Measurements from ENCODE around the gene LCAT. TPM values are rescaled to one million over a fixed set of nuclear protein-coding genes. Genes with fewer than 3 reads are reported as not detected.
A peak's percentile ranks its signal among the peaks of the same experiment; 100 is the strongest.

The LCAT gene
- total RNA-seq, 4 donors from 2014 or later, result 10.8 to 25.8 (median 15.9) TPM

DNA sequence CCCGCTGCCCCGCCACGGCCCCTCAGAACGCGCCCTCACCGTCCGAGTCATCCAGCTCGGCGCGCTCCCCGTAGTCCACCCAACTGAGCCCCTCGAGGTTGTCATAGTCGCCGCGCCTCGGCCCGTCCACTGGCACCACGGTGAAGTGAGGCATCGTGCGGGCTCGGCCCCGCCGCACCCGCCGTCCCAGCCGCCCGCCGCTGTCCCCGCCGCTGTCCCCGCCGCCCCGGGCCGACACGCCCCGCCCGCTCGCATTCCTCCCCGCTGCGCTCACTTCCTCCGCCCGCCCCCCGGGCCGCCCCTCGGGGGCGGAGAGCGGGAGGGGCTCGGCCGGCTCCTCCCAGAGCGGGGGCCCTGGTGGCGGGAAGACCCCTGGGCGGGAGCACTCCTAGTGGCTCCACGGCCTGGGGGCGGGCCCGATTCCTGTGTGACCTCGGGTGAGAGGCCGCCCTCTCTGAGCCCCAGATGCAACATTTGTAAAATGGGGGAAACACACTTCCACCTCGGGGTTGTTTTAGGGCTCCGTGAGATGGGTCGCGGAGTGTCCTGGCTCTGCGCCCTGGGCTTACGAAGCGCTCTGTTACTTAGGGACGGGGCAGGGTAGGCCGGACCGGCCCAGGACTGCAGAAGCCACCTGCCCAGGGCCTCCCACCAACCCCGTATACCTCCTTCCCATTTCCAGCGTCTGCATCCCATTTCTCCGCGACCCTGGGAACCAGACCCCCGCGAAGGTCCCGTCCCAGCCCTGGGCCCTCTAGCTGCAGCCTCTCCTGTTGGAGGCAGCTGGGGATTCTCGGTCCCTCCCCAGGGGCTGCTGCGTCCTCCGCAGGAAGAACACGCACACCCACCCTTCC lies 24.7 kb upstream of the LCAT start, which contains the start of gene SLC12A4:
Gene SLC12A4 (minus strand): TSS at position 238 of the 854 bp plus-strand sequence. CDS start 84 bp downstream, at position 154.
- WGBS, 2 donors (ENCODE audit: low coverage in 1 of 2), result 10% methylated on average over 2 of the region's 78 CpGs; no CpG with 5 or more reads in 1 of the 2 donors
- H3K27ac ChIP-seq, result peak within 1 kb of the TSS; percentile 87 to 100 (median 99)
- peak; percentile 88 for ATAC-seq
- peaks cover 0 to 47% (median 34%) of the 10 kb centered on the region in 3 donors for H3K4me1 ChIP-seq
- no peaks in the 10 kb centered on the region for H3K27me3 ChIP-seq
- H3K36me3 ChIP-seq, result no peaks in the 10 kb centered on the region
- H3K9me3 ChIP-seq, result no peaks in the 10 kb centered on the region
- peak within 1 kb of the TSS; percentile 65 to 99 for H3K4me3 ChIP-seq
- TF ChIP-seq POLR2AphosphoS5 (IDR thresholded peaks at IDR 0.05) (peak; percentile 85), POLR2A (IDR thresholded peaks at IDR 0.05) (peak; percentile 95 to 97), EP300 (IDR thresholded peaks at IDR 0.05) (no peak)
- TF ChIP-seq, protein P1, sequence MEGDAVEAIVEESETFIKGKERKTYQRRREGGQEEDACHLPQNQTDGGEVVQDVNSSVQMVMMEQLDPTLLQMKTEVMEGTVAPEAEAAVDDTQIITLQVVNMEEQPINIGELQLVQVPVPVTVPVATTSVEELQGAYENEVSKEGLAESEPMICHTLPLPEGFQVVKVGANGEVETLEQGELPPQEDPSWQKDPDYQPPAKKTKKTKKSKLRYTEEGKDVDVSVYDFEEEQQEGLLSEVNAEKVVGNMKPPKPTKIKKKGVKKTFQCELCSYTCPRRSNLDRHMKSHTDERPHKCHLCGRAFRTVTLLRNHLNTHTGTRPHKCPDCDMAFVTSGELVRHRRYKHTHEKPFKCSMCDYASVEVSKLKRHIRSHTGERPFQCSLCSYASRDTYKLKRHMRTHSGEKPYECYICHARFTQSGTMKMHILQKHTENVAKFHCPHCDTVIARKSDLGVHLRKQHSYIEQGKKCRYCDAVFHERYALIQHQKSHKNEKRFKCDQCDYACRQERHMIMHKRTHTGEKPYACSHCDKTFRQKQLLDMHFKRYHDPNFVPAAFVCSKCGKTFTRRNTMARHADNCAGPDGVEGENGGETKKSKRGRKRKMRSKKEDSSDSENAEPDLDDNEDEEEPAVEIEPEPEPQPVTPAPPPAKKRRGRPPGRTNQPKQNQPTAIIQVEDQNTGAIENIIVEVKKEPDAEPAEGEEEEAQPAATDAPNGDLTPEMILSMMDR (IDR thresholded peaks at IDR 0.05), result peak in 1 of 4 experiments; percentile 1

DNA sequence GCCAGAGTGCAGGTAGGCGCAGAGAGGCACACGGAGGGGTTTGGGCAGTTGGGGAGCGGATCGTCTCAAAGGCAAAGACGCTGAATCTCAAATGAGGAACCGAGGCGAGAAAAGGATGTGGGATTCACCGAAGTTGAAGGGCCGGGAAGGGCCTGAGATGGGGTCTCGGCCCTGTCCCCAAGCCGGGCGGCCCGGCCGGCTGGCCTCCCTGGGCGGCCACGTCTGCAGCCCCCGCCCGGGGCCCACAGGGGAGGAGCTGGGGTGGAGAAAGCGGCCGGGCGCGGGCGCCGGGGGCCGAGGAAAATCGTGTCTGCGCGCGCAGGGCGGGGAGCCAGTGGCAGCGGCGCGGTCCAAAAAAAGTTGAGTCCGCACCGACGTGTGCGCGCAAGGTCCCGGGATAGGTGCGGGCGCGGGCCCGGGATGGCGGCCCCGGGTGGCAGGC lies 24.1 kb upstream of the LCAT start:
- H3K4me1 ChIP-seq, result peaks cover 0 to 53% (median 40%) of the 10 kb centered on the region in 3 donors

DNA sequence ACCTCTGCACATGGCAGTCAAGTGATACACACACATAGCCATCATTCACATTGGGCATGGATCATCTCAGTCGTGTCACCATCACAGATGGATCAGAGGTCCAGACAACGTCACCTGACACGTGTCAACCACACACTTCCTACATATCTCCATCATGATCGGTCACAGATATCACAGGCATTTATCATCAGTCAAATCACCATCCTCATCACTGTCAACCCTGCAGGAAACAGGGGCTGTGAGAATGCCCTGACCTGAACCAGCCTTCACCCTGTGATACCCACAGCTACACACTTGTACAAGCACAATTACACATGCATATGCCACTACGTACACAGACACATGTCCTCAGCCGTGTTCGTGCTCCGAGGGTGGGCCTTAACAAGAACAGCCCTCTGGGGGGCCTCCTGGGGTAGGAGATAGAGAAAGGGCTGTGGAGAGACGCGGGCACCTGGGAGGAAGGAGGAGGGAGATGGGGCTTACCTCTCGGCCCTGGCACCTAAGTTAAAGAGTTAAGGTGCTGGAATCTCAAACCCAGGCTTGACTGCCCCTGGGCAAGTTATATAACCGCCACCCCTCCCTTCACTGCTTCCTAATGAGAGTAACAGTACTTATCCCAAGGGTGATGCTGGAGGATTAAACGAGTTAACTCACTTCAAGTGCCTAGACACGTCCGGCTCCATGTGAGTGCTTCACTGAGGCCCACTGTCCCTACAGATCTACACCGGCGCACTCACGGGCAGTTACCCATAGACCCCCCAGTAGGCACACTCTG lies 23.4 kb upstream of the LCAT start:
- ATAC-seq, result no peak
- Histone ChIP-seq H3K9me3 (no peaks in the 10 kb centered on the region), H3K36me3 (peaks cover 0 to 12% of the 10 kb centered on the region in 2 donors), H3K27ac (peak overlapping the region; percentile 87 to 100 (median 99)), H3K4me1 (peaks cover 0 to 60% (median 42%) of the 10 kb centered on the region in 3 donors), H3K4me3 (peak overlapping the region; percentile 65 to 99), H3K27me3 (no peaks in the 10 kb centered on the region)
- 3 to 6% methylated on average over 9 to 13 of the region's 18 CpGs for WGBS, 2 donors (ENCODE audit: low coverage in 1 of 2)
- TF ChIP-seq, protein P1 (IDR thresholded peaks at IDR 0.05), result no peak
- no peak for TF ChIP-seq POLR2AphosphoS5 (IDR thresholded peaks at IDR 0.05)
- no peak for TF ChIP-seq EP300 (IDR thresholded peaks at IDR 0.05)
- TF ChIP-seq POLR2A (IDR thresholded peaks at IDR 0.05), result no peak

More for the DNA sequence above, 24.1 kb upstream of the LCAT start:
- Histone ChIP-seq H3K27ac (peak overlapping the region; percentile 87 to 100 (median 99)), H3K36me3 (peaks cover 0 to 6% of the 10 kb centered on the region in 2 donors), H3K27me3 (no peaks in the 10 kb centered on the region), H3K4me3 (peak overlapping the region; percentile 65 to 99), H3K9me3 (no peaks in the 10 kb centered on the region)
- no peak for TF ChIP-seq POLR2AphosphoS5 (IDR thresholded peaks at IDR 0.05)
- no peak for TF ChIP-seq EP300 (IDR thresholded peaks at IDR 0.05)
- TF ChIP-seq POLR2A (IDR thresholded peaks at IDR 0.05), result no peak
- TF ChIP-seq, protein P1 (IDR thresholded peaks at IDR 0.05), result no peak
- WGBS, 2 donors (ENCODE audit: low coverage in 1 of 2), result 0% methylated on average over 15 to 18 of the region's 45 CpGs
- peak; percentile 50 for ATAC-seq

DNA sequence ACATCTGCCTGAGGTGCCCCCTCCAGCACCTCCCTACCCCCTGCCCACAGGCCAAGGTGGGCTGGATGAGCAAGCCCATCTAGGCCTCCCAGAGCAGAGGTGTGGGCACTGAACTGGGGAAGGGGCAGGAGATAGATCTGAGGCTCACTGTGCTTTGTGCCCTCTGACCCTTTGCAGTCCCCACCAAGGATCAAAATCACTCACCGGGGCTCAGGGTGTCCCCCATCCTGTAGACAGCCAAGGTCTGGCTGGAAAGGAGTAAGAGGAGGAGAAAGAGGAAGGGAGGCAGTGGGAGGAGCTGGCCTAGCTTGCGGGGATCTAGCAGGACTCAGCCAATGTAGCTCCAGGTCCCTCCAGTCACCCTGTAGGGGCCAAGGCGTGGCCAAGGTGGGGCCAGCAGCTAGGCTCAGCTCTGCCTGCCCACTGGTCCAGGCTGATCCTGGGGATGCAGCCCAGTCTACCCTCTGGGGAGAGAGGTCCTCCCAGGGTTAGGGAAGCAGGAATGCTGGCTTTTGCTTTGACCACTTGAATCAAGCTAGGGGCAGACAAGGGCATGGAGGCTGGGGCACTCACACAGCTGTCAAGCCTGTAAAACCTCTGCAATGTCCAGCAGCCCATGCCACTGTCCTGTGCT lies 22.7 kb upstream of the LCAT start:
- Histone ChIP-seq H3K4me1 (peaks cover 0 to 67% (median 44%) of the 10 kb centered on the region in 3 donors), H3K27me3 (no peaks in the 10 kb centered on the region), H3K4me3 (peak overlapping the region; percentile 65 to 99), H3K36me3 (peaks cover 0 to 19% of the 10 kb centered on the region in 2 donors), H3K9me3 (no peaks in the 10 kb centered on the region), H3K27ac (peak overlapping the region; percentile 87 to 100 (median 99))
- ATAC-seq, result no peak
- WGBS, 2 donors (ENCODE audit: low coverage in 1 of 2), result 0% methylated on average over 1 of the region's 3 CpGs; no CpG with 5 or more reads in 1 of the 2 donors
- no peak for TF ChIP-seq EP300 (IDR thresholded peaks at IDR 0.05)

Data from gastroesophageal sphincter (tissue), 4 donors.